HTR-8/SVneo (cell line): ENCODE results near the gene YIPF1.
"Not testable (repeated sequence)": the region's sequence is repeated elsewhere in the genome, so short reads cannot be mapped to it uniquely, and the experiment has no call there.

Experiments used
- DNase-seq: peaks from one replicate; pipeline ENCODE4 v3.0.0; 2011; ENCODE audit warnings: low spot score, mixed read lengths; ENCODE audit not compliant: insufficient read length
- FAIRE-seq: peaks from 2 replicates; lab custom pipeline; 2011; peaks lifted over from hg19 to GRCh38; lab: Jason Lieb, UNC

YIPF1 gene

DNA sequence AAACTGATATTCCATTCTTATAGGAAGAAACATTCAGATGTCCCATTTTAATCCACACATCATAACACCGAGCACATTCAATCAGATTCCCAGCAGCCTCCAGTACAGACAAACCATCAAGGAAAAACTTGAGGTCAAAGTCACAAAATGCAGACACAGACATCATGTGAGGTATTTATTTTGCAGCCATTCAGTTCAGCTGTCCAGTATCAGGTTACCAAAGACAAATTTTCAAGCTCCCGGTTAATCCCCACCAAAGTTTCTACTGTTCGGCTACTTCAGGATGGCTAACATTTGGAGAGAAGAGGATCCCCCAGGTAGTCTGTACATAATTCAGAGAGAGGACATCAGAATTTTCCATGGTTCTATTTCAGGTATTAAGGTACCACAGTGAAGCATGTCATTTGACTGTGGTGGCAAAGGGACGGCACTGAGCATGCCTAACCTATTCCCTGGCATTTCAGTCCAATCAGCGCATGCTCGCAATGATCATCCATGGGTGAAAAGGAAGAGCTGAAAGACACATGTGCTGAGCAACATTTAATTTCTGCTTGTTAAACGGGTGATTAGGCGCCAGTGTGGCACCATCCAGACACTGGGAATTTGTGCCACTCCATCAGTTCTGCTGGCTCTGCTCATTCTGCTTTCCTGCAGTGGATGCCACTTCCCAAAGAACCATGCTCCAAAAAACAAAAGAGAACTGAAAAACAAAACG is 37.9 kb downstream of the YIPF1 start:
- peak; percentile 31 for FAIRE-seq
- no peak for DNase-seq

GRCh38 chr1:53850082-53850673 is 39.4 kb downstream of the YIPF1 start:
- FAIRE-seq (no peak), DNase-seq (no peak)

- no peak for FAIRE-seq
- no peak for DNase-seq
Measured at GRCh38 chr1:53847980-53848379, 41.6 kb downstream of the YIPF1 start.

DNA sequence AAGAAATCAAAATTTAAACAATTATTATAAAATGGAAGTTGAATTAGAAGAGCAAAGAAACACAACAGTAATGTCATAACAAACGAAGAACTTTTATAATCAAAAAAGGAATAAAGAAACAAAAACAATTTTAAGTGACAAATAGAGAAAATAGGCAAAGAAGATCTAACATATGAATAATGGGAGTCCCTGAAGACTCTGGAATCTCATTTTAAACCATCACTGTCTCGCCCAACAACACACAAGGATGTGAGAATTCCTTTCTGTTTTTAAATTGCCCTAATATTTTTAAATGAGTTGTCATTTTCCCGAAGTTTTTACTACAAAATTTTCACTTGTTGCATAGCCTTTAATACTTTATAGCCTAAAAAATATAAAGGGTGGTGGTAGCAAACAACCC is 47.2 kb downstream of the YIPF1 start:
- FAIRE-seq (no peak), DNase-seq (no peak)

GRCh38 chr1:53838654-53838974 is 51.0 kb downstream of the YIPF1 start:
- FAIRE-seq (no peak), DNase-seq (no peak)

DNA sequence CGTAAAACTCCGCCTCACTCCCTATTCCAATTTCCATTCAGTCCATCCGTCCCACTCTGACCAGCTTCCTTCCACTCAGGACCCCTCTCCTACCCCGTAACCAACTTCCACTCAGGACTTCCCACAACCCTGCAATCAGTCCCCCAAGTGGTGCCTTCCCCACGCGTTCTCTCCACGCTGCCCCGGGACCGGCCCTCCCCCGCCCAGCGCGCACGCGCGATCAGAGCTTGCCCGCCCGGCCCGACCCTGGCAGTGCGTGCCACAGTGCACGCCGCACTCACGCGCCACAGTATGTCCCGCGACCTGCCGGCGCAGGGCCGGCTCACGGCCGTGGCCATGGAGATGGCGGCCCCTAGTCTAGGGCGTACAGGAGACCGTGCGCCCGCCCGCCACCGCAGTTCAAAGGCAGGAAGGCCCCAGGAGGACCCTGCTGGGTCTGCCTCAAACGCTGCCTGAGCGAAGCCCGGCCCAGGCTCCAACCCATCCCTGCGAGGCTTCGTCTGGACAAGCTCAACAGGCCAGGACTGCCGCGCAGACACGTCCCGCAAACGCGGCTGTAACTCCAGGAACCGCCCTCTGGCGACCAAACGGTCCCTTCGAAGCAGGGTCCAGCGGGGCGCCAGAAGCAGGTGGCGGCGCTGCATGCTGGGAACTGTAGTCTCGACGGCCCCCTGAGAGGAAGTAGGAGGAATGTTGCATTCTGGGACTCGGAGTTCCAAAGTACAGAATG is 51.5 kb downstream of the YIPF1 start, which contains the start of gene NDC1:
TSS of gene NDC1 (minus strand) at position 373 of the 730 bp plus-strand sequence. CDS start at position 338, 35 bp downstream.
- peak; percentile 93 for DNase-seq
- peak; percentile 83 for FAIRE-seq

DNA sequence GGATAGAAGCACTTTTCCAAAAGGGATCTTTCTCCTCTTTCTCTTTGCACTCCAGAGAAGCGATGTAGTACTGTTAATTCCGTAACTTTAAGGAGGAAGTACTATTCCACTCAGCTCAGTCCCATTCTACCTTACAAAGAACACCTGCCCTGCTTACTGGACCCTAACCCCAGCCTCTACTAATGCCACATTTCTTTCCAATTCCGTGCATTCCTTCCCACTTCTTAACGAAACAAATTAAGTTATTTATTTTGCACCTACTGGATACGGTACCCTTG is 52.0 kb downstream of the YIPF1 start:
- FAIRE-seq (no peak), DNase-seq (no peak)

DNA sequence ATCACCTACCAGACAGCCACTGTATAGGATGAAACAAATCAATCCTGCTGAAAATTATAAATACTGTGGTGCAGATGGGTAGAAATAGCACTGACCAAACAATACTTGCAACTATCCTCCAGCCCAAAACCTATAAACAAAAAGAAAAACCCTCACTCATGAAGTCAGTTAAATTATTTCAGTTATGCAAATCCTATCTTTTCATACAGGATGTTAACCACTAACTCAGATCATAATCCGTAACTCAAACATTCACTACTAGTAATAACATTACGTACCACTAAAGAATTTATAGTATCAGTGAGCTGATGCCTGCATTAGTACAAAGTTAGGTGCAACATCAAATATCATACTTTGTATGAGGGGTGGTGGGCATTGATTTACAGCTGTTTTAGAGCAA is 54.1 kb downstream of the YIPF1 start:
- DNase-seq: peak; percentile 31
- no peak for FAIRE-seq

- DNase-seq (no peak), FAIRE-seq (no peak)
Measured at GRCh38 chr1:53834776-53835175, 54.8 kb downstream of the YIPF1 start.

DNA sequence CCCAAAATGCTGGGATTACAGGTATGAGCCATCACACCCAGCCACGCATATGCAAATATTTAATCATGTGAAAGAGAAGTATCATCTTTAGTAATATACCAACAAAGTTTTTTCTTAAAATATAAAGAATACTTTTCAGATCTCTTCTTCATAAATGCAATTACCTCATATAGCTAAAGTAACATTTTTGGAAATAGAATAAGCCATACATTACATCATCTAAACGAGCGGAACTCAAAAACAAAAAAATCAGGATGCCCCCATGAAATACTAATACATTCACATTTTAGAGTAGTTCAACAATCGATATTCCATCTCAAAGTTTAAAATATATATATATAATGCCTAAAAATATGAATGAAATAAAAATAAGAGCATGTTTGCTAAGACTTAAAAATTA is 56.2 kb downstream of the YIPF1 start:
- no peak for FAIRE-seq
- no peak for DNase-seq

GRCh38 chr1:53826367-53826766 is 63.2 kb downstream of the YIPF1 start:
- FAIRE-seq (no peak), DNase-seq (no peak)

DNA sequence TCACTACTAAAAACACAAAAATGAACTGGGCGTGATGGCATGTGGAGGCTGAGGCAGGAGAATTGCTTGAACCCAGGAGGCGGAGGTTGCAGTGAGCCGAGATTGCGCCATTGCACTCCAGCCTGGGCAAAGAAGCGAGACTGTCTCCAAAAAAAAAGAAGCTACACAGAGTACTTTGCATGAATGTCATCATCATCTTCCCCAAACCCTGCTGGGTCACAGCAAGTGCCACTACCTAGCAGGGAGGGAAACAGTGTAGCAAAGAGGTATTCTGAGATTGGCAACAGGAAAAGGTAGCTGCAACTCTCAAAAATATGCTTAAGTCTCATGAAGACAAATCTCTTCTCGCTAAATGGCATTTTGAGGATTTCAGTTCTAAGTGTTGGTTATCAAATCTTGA is 64.3 kb downstream of the YIPF1 start:
- DNase-seq (no peak), FAIRE-seq (no peak)

DNA sequence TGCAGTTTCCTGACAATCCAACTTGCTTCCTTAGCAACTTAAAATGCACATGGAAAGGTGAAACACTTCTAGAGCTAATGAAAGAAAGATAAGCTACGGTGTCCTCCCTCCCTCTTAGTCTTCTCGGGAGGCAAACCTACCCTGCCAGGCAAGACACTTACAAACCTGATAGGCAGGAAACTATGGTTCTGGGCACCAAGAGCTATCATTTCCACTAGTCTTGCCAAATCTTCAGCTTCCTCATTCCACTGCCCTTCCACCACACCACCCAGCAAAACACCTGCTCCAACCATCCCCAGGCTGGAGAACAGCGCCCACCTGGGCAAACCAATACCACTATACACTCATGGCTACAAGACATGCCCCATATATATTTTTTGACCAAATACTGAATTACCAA is 66.7 kb downstream of the YIPF1 start:
- no peak for FAIRE-seq
- no peak for DNase-seq

- no peak for DNase-seq
- FAIRE-seq: no peak
Measured at GRCh38 chr1:53821380-53821779, 68.2 kb downstream of the YIPF1 start.

DNA sequence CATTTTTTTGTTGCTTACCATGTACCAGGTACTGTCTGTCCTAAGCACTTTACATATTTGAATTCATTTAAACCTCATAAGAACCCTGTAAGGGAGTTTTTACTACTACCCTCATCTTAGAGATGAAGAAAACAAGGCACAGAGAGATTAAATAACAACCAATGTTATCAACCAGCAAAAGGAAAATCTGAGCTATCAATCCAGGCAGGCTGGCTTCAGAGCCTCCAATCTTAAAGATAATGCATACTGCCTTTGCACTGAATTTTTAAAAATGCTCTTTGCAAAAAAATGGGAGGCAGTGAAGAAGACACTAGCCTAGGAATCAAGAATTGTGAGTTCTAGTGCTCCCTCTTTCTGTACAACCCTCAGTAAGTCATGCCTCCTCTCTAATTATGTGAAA is 70.2 kb downstream of the YIPF1 start:
- DNase-seq (no peak), FAIRE-seq (no peak)

DNA sequence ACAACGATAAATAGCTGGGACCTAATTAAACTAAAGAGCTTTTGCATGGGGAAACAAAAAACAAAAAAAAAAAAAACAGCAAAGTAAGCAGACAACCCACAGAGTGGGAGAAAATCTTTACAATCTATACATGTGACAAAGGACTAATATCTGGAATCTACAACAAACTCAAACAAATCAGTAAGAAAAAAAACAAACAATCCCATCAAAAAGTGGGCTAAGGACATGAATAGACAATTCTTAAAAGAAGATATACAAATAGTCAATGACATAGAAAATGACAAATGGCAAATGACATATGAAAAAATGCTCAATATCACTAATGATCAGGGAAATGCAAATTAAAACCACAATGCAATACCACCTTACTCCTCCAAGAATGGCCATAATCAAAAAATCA is 73.0 kb downstream of the YIPF1 start:
- FAIRE-seq, DNase-seq: not testable (repeated sequence)

GRCh38 chr1:53815484-53815883 is 74.1 kb downstream of the YIPF1 start:
- not testable (repeated sequence) for DNase-seq, FAIRE-seq

DNA sequence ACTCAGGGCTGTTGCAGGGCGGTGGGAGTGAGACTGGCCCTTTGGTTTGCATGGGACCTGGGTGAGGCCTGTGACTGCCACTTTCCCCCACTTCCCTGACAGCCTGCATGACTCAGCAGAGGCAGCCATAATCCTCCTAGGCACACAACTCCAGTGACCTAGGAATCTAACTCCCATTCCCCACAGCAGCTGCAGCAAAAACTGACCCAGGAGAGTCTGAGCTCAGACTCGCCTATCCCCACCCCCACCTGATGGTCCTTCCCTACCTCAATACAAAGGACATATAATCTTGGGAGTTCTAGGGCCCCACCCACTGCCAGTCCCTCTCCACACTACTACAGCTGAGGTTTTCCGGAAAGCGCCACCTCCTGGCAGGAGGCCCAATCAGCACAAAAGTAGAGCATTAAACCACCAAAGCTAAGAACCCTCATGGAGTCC is 78.2 kb downstream of the YIPF1 start:
- no peak for FAIRE-seq
- no peak for DNase-seq

DNA sequence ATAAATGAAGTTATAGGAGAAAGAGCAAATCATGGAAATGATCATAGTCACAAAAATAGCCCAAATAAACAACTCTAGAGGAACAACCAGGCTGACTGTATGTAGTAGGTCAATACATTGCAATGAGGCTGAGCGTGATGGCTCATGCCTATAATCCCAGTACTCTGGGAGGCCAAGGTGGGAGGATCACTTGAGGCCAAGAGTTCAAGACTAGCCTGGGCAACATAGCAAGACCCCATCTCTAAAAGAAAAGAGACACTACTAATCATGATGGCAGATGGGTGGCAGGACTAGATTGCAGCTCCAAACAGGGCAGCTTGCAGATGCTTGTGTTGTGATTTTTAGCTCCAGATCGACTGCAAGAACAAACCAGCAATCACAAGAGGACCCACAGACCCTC is 79.1 kb downstream of the YIPF1 start:
- no peak for DNase-seq
- no peak for FAIRE-seq

DNA sequence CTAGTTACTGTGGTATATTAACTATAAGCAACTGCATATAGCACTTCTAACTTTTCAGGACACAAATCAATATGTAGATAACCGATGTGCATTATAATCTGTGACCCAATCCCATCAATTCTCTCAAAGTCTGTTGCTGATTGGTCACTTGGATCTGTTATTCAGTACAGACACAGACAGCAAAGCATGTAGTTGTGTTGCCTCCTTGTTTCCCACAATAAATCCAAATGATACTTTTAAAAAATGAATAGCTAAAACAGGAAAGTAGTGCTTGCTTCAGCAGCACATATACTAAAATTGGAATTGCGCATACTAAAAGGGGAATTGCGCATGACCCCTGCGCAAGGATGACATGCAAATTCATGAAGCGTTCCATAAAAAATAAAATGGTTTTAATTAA is 79.6 kb downstream of the YIPF1 start:
- no peak for FAIRE-seq
- no peak for DNase-seq

GRCh38 chr1:53807916-53808315 is 81.7 kb downstream of the YIPF1 start:
- no peak for FAIRE-seq
- DNase-seq: no peak
